GM21576 (cell line): Measurements from ENCODE around the gene GLUL.

ENCODE experiments used
- ATAC-seq: cut with Tn5 transposase; IDR thresholded peaks from one replicate; pipeline ENCODE4 v1.9.1; 2021; ENCODE audit warnings: mild to moderate bottlenecking, moderate library complexity; ENCODE audit not compliant: unreplicated experiment

Gene GLUL

DNA sequence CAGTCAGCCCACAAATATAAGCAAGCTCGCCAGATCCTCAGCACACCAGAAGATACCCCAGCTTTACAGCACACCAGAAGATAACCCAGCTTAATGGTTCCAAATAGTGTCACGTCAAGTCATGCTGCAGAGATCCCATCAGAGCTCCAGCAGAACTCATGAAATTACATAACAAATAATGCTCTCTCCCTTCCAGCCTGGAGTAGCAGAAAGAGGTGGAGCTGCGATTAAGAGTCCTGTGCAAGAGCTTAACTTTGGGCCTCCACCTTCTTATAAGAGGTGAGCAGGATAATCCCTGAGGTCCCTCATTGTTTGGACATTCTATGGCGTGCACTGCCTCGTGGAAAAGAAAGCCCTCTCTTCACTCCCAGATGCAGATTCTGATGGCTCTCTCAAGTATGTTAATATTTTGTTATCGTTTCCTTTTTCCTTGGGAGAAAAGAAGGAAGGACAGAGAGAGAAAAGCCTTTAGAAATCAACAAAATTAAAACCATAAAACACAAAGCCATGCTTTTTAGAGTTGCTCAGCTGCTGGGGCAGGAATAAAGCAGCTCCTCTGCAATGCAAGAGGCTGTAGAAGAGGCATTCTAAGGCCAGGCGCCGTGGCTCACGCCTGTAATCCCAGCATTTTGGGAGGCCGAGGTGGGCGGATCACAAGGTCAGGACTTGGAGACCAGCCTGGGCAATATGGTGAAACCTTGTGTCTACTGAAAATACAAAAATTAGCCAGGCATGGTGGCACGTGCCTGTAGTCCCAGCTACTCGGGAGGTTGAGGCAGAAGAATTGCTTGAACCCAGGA lies 59.1 kb downstream of the GLUL start:
- no peak for ATAC-seq
